ENCODE measurements around the gene ROBO3.

ROBO3 gene

GRCh38 chr11:124865181-124865901 is at the start of gene ROBO3:
Gene ROBO3, plus strand, starts transcription at chr11:124865432. Its CDS starts 146 bp downstream, at chr11:124865578.
- DNase-seq, result no peak

GRCh38 chr11:124817036-124817435 is 48.2 kb upstream of the ROBO3 start:
- no peak for DNase-seq

GRCh38 chr11:124821995-124822730 is 43.1 kb upstream of the ROBO3 start:
- no peak for DNase-seq

GRCh38 chr11:124823512-124824376 is 41.5 kb upstream of the ROBO3 start:
- DNase-seq, result no peak

GRCh38 chr11:124825876-124826275 is 39.4 kb upstream of the ROBO3 start:
- DNase-seq, result no peak

GRCh38 chr11:124829986-124830385 is 35.2 kb upstream of the ROBO3 start:
- DNase-seq, result no peak

- no peak for DNase-seq
Measured at GRCh38 chr11:124830749-124831148, 34.5 kb upstream of the ROBO3 start.

GRCh38 chr11:124831897-124832296 is 33.3 kb upstream of the ROBO3 start:
- DNase-seq, result no peak

- DNase-seq, result no peak
Measured at GRCh38 chr11:124832571-124832970, 32.7 kb upstream of the ROBO3 start.

GRCh38 chr11:124834526-124835180 is 30.6 kb upstream of the ROBO3 start:
- DNase-seq, result no peak

- DNase-seq, result no peak
Measured at GRCh38 chr11:124835918-124836317, 29.3 kb upstream of the ROBO3 start.

GRCh38 chr11:124837491-124837856 is 27.8 kb upstream of the ROBO3 start:
- DNase-seq, result peak; percentile 82

GRCh38 chr11:124838805-124839127 is 26.5 kb upstream of the ROBO3 start:
- no peak for DNase-seq

- no peak for DNase-seq
Measured at GRCh38 chr11:124839128-124839971, 25.9 kb upstream of the ROBO3 start.

GRCh38 chr11:124839972-124840621 is 25.1 kb upstream of the ROBO3 start:
- no peak for DNase-seq

GRCh38 chr11:124840666-124841065 is 24.6 kb upstream of the ROBO3 start:
- DNase-seq, result no peak

- no peak for DNase-seq
Measured at GRCh38 chr11:124841201-124841600, 24.0 kb upstream of the ROBO3 start.

- DNase-seq, result no peak
Measured at GRCh38 chr11:124841840-124842239, 23.4 kb upstream of the ROBO3 start.

GRCh38 chr11:124842305-124842704 is 22.9 kb upstream of the ROBO3 start:
- DNase-seq, result no peak

GRCh38 chr11:124843616-124843910 is 21.7 kb upstream of the ROBO3 start:
- DNase-seq, result no peak

- no peak for DNase-seq
Measured at GRCh38 chr11:124844664-124845079, 20.6 kb upstream of the ROBO3 start.

Measured in suppressor macrophage treated with lipopolysaccharide for 4 hours (primary cell).